SK-N-SH treated with all-trans-retinoic acid at 6 μM for 48 hours (cell line): ENCODE results near the gene ORM2.
"Not testable (repeated sequence)": the region's sequence is repeated elsewhere in the genome, so short reads cannot be mapped to it uniquely, and the experiment has no call there.

Experiments
- ARNTL ChIP-seq: fragments of 450-650 bp; formaldehyde crosslinking; IDR thresholded peaks from 2 replicates; pipeline ENCODE4 v1.5.0; 2020; ENCODE audit warnings: low read depth, mild to moderate bottlenecking, moderate library complexity, borderline replicate concordance
- PATZ1 ChIP-seq: fragments of 250-450 bp; sonication (Bioruptor Pico); IDR thresholded peaks from 2 replicates; pipeline ENCODE4 v1.8.0; 2020; ENCODE audit warnings: mild to moderate bottlenecking, moderate library complexity, borderline replicate concordance
- RARB ChIP-seq: fragments of 250-450 bp; sonication (Bioruptor Pico); IDR thresholded peaks from 2 replicates; pipeline ENCODE4 v1.8.0; 2021; ENCODE audit warnings: mild to moderate bottlenecking, moderate library complexity
- TOX ChIP-seq: fragments of 250-450 bp; sonication (Bioruptor Pico); IDR thresholded peaks from 2 replicates; pipeline ENCODE4 v1.8.0; 2021; ENCODE audit warnings: mild to moderate bottlenecking, moderate library complexity, borderline replicate concordance
- TSHZ2 ChIP-seq: fragments of 250-450 bp; sonication (Bioruptor Pico); IDR thresholded peaks from 2 replicates; pipeline ENCODE4 v1.5.0; 2020; ENCODE audit warnings: mild to moderate bottlenecking, moderate library complexity
- ZFP3 ChIP-seq: fragments of 250-450 bp; sonication (Bioruptor Pico); IDR thresholded peaks from 2 replicates; pipeline ENCODE4 v1.5.0; 2020; ENCODE audit warnings: mild to moderate bottlenecking, moderate library complexity
- ZNF565 ChIP-seq: fragments of 450-650 bp; formaldehyde crosslinking; conservative IDR thresholded peaks from 2 replicates; pipeline ENCODE4 v1.5.0; 2020; ENCODE audit warnings: low read depth, mild to moderate bottlenecking, moderate library complexity

- not testable (repeated sequence) for TF ChIP-seq TOX (CRISPR knock-in tag); ZNF565; ARNTL (CRISPR knock-in tag); PATZ1 (CRISPR knock-in tag); TSHZ2 (CRISPR knock-in tag); ZFP3 (CRISPR knock-in tag); RARB (CRISPR knock-in tag)
Measured at GRCh38 chr9:114332474-114333040, 2.9 kb downstream of the ORM2 start.
